Breast epithelium (tissue), 4 donors: ENCODE measurements around the gene NFASC. TPM values are rescaled to one million over a fixed set of nuclear protein-coding genes. Genes with fewer than 3 reads are reported as not detected.

Experiments used
- DNase-seq, 2 donors: peaks; one replicate each; pipeline ENCODE4 v3.0.0-alpha.2; 2019; ENCODE audit warnings: low spot score in 2 of 2
- H3K27ac ChIP-seq, 2 donors: fragments of 200-600 bp; sonication (generic) in 1 of 2; one replicate each; pipeline ENCODE4 v1.5.1; 2016 to 2019; ENCODE audit warnings: mild to moderate bottlenecking in 1 of 2
- H3K27me3 ChIP-seq, 2 donors: fragments of 200-600 bp; sonication (generic) in 1 of 2; one replicate each; pipeline versions ENCODE4 v1.5.1 to v1.6.0; 2017 to 2019; ENCODE audit warnings: control low read depth in 1 of 2, mild to moderate bottlenecking in 1 of 2
- H3K36me3 ChIP-seq: fragments of 200-600 bp; one replicate; pipeline ENCODE4 v1.5.1; 2019
- H3K4me1 ChIP-seq, 2 donors: fragments of 200-600 bp; sonication (generic); one replicate each; pipeline ENCODE4 v1.5.1; 2016 to 2019; ENCODE audit warnings: control low read depth in 1 of 2
- H3K4me3 ChIP-seq, 3 donors: fragments of 200-600 bp; sonication (generic); 1 replicate in 2 of 3; 2 replicates in 1 of 3; pipeline ENCODE4 v1.5.1; 2016 to 2019; ENCODE audit warnings: mild to moderate bottlenecking in 3 of 3, moderate library complexity in 2 of 3
- H3K9me3 ChIP-seq, 2 donors: fragments of 200-600 bp; sonication (generic) in 1 of 2; one replicate each; pipeline ENCODE4 v1.5.1; 2016 to 2019; ENCODE audit warnings: control low read depth in 1 of 2
- CTCF ChIP-seq, 3 donors: fragments of 450-650 bp; IDR thresholded peaks; one replicate each; pipeline ENCODE4 v1.5.1; 2016 to 2017; ENCODE audit warnings: antibody characterized with exemption in 3 of 3, mild to moderate bottlenecking in 3 of 3, moderate library complexity in 3 of 3
- POLR2A ChIP-seq: fragments of 450-650 bp; IDR thresholded peaks from one replicate; pipeline ENCODE4 v1.6.1; 2016; ENCODE audit warnings: antibody characterized with exemption, mild to moderate bottlenecking, moderate library complexity
- POLR2AphosphoS5 ChIP-seq, 3 donors: sonication (generic); formaldehyde crosslinking; IDR thresholded peaks; one replicate each; pipeline ENCODE4 v1.6.1; 2017; ENCODE audit warnings: antibody characterized with exemption in 3 of 3
- intact Hi-C: fragments of 100-400 bp; cut with DNase I; formaldehyde crosslinking; loops from one replicate; pipeline ENCODE4 v1.15.1; 2023; ENCODE audit warnings: low total_unique reads
- total RNA-seq, 3 donors: library from RNA; depleted of rRNA; stranded (reverse); fragments of >200 nt; gene quantifications; one replicate each; pipeline ENCODE4 v1.1.0, GENCODE V29; 2016

NFASC gene
- total RNA-seq, 3 donors from 2014 or later, result 1.6 to 19.5 (median 14.1) TPM

- Histone ChIP-seq H3K4me1 (no peaks in the 10 kb centered on the region), H3K36me3 (no peaks in the 10 kb centered on the region), H3K9me3 (no peaks in the 10 kb centered on the region), H3K27ac (no peak overlapping the region), H3K27me3 (no peaks in the 10 kb centered on the region), H3K4me3 (no peak overlapping the region)
- DNase-seq, result no peak
- intact Hi-C loops, result no loop called here
- no peak for TF ChIP-seq POLR2A
Measured at GRCh38 chr1:204977318-204977717, 106.7 kb downstream of the NFASC start.

GRCh38 chr1:204978782-204979181, 108.1 kb downstream of the NFASC start:
- Histone ChIP-seq H3K4me1 (no peaks in the 10 kb centered on the region), H3K27me3 (no peaks in the 10 kb centered on the region), H3K36me3 (no peaks in the 10 kb centered on the region), H3K9me3 (no peaks in the 10 kb centered on the region), H3K4me3 (no peak overlapping the region), H3K27ac (no peak overlapping the region)
- intact Hi-C loops, result no loop called here
- no peak for TF ChIP-seq CTCF (IDR thresholded peaks at IDR 0.05)
- TF ChIP-seq POLR2A, result no peak
- no peak for TF ChIP-seq POLR2AphosphoS5 (IDR thresholded peaks at IDR 0.05)
- DNase-seq, result no peak

- no peak for DNase-seq
- Histone ChIP-seq H3K9me3 (no peaks in the 10 kb centered on the region), H3K36me3 (no peaks in the 10 kb centered on the region), H3K27ac (no peak overlapping the region), H3K27me3 (no peaks in the 10 kb centered on the region), H3K4me3 (no peak overlapping the region), H3K4me1 (no peaks in the 10 kb centered on the region)
- intact Hi-C loops, result no loop called here
- no peak for TF ChIP-seq POLR2AphosphoS5 (IDR thresholded peaks at IDR 0.05)
- no peak for TF ChIP-seq POLR2A
- TF ChIP-seq CTCF (IDR thresholded peaks at IDR 0.05), result no peak
Measured at GRCh38 chr1:204979306-204979705, 108.6 kb downstream of the NFASC start.

DNA sequence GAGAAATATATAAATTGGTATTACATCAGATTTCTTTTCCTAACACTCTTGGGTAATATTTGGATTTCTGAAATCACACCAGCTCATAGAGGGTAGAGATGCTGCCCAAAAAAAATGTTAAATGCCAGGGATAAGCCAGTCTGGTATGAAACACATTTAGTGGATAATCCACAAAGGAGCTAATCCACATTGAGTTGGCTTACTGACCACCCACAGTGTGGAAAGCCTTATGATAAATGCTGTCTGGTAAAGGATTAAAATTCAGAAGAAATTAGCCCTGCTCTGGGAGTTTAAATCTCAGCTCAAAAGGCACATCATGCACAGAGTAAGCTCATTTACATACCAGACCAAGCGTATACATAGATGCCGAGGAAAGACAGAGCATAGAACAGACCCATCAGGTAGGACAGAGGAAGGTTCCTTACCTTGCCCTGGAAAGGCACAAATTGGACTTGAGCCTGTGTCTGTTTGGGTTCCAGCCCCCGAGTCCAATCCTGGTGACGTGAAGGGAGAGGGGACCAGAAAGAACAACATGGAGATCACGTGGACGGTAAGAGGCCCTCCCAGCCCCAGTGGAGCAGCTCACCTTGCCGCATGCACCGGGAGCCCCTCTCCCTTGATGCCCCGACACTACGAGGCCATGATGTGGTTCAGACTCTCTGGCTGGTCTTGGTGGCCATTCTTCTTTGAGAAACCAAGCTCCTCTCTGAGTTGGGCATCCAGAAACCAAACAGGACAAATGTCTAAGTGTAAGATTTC, 109.4 kb downstream of the NFASC start:
- no peak for TF ChIP-seq POLR2A
- TF ChIP-seq POLR2AphosphoS5 (IDR thresholded peaks at IDR 0.05), result no peak
- no peak for TF ChIP-seq CTCF (IDR thresholded peaks at IDR 0.05)
- H3K9me3 ChIP-seq, result no peaks in the 10 kb centered on the region
- intact Hi-C loops, result no loop called here
- no peak overlapping the region for H3K4me3 ChIP-seq
- H3K4me1 ChIP-seq, result no peaks in the 10 kb centered on the region
- H3K27ac ChIP-seq, result no peak overlapping the region
- no peak for DNase-seq
- no peaks in the 10 kb centered on the region for H3K27me3 ChIP-seq
- H3K36me3 ChIP-seq, result no peaks in the 10 kb centered on the region

- H3K36me3 ChIP-seq, result no peaks in the 10 kb centered on the region
- no peaks in the 10 kb centered on the region for H3K9me3 ChIP-seq
- H3K4me1 ChIP-seq, result no peaks in the 10 kb centered on the region
- no peak overlapping the region for H3K27ac ChIP-seq
- intact Hi-C loops, result no loop called here
- DNase-seq, result no peak
- H3K4me3 ChIP-seq, result no peak overlapping the region
- H3K27me3 ChIP-seq, result no peaks in the 10 kb centered on the region
- TF ChIP-seq POLR2AphosphoS5 (IDR thresholded peaks at IDR 0.05) (no peak), POLR2A (no peak), CTCF (IDR thresholded peaks at IDR 0.05) (no peak)
Measured at GRCh38 chr1:204980840-204981405, 110.3 kb downstream of the NFASC start.
